Inferior parietal cortex (tissue), 1 donor: ENCODE measurements around the gene WDR13.
"Not testable (repeated sequence)": the region's sequence is repeated elsewhere in the genome, so short reads cannot be mapped to it uniquely, and the experiment has no call there.

ENCODE experiments used
- DNase-seq: peaks from one replicate; pipeline ENCODE4 v3.0.0-alpha.2; 2016; ENCODE audit errors: extremely low spot score

The WDR13 gene

DNA sequence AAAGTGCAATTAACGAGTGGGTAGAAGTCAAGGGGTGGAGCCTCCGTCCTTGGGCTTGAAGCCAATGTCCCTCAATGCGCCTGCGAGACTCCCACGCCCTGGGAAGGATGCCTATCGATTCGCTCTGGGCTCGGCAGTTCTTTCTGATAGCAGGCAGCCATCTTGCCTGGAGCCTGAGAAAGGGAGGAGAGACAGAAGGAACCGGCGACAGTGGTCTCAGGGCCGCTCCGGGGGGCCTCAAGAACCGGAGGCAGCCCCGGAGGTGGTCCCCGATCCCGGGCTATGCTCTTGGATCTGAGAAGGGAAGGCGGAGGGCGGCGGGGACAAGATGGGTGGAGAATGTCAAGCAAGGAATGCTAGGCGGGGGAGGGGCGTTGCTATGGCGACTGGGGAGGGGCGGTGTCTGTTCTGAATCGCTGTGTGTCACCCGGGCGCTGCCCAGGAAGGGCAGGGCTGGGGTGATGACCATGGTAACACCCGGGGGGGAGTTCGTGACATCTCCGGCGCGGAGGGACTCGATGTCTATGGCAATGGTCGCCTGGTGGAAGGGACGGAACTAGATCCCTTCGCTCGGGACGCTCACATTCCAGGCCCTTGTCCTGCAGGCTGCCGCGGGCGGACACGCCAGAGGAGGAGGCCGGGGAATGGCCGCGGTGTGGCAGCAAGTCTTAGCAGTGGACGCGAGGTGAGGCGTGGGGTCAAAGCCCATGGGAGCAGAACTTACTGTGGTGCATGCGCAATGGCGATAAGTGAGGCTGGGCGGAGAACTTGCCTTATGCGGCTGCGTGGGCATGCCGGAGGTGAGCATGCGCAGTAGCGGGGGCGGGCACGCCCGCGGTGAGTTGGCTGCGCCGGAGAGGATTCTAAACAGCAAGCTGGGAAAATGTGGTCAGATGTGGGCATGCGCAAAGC, at the start of gene WDR13:
Gene WDR13 (plus strand): TSS at position 140 of the 912 bp plus-strand sequence. CDS start 505 bp downstream, at position 645.
- peak; percentile 86 for DNase-seq

DNA sequence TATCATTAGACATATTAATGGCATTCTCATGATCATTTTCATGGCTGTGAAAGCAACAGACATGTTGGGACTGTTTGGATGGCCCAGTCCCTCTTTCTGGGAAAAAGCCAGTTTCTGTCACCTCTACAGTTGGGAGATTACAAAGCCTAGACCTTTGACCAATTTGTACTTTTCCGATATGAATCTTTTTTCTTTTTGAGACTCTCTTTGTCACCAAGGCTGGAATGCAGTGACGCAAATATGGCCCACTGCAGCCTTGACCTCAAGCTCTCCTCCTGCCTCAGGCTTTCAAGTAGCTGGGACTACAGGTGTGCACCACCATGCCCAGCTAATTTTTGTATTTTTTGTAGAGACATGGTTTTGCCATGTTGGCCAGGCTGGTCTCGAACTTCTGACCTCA, 48.4 kb upstream of the WDR13 start:
- no peak for DNase-seq

DNA sequence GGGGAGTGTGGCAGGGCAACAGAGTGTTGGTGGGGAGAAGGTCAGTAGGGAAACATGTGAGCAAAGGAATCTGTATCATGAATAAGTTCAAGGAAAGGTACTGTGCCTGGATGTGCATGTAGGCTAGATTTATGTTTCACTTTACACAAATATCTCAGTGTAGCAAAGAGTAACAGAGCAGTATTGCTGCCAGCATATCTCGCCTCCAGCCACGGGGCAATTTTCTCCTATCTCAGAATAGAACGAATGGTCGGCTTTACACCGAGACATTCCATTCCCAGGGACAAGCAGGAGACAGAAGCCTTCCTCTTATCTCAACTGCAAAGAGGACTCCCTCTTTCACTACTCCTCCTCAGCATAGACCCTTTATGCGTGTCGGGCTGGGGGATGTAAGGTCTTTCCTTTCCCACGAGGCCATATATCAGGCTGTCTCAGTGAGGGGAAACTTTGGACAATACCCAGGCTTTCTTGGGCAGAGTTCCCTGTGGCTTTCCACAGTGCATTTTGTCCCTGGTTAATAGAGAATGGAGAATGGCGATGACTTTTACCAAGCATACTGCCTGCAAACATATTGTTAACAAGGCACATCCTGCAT, 41.5 kb upstream of the WDR13 start:
- DNase-seq, result not testable (repeated sequence)

DNA sequence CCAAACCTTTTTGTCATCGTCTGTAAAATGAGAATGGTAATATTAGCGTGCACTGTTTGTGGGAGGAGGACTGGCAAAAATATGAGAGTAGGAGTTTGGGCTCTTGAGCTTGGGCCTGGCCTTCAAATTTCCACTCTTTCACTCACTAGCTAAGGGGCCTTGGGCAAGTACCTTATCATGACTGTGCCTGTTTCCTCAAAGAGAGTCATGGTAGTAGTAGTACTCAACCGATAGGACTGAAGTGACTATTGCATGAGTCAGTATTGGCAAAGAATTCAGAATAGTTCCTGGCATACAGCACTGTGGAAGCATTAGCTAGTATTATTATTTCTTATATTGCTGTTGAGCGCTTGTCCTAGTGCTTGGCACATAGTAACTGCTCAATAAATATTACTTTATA, 39.0 kb upstream of the WDR13 start:
- no peak for DNase-seq

DNA sequence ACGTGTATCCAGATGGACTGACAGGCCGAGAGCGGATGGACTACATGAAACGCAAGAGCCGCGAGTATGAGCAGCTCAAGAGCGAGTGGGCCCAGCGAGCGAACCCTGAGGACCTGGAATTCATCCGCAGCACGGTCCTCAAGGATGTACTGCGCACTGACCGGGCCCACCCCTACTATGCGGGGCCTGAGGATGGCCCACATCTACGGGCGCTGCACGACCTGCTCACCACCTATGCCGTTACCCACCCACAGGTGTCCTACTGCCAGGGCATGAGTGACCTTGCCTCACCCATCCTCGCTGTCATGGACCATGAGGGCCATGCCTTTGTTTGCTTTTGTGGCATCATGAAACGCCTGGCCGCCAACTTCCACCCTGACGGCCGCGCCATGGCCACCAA, 37.7 kb upstream of the WDR13 start:
- no peak for DNase-seq

DNA sequence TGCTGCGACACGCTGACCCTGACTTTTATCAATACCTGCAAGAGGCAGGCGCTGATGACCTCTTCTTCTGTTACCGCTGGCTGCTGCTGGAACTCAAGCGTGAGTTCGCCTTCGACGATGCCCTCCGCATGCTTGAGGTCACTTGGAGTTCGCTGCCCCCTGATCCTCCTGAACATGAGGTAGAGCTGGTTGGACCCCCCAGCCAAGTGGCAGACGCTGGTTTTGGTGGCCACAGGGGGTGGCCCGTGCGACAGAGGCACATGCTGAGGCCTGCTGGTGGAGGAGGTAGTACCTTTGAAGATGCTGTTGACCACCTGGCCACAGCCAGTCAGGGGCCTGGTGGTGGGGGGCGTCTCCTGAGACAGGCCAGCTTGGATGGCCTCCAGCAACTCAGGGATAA, 37.2 kb upstream of the WDR13 start:
- DNase-seq, result no peak

DNA sequence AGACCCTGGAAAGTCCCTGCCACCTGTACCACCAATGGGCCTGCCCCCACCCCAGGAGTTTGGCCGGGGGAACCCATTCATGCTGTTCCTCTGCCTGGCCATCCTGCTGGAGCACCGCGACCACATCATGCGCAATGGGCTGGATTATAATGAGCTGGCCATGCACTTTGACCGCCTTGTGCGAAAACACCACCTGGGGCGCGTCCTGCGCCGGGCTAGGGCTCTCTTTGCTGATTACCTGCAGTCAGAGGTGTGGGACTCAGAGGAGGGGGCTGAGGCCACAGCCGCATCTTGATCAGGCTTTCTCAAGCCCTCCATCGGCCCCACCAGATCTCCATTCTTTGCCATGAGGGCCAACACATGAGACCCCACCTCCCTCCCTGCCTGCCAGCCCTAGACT, 36.6 kb upstream of the WDR13 start:
- DNase-seq, result no peak

DNA sequence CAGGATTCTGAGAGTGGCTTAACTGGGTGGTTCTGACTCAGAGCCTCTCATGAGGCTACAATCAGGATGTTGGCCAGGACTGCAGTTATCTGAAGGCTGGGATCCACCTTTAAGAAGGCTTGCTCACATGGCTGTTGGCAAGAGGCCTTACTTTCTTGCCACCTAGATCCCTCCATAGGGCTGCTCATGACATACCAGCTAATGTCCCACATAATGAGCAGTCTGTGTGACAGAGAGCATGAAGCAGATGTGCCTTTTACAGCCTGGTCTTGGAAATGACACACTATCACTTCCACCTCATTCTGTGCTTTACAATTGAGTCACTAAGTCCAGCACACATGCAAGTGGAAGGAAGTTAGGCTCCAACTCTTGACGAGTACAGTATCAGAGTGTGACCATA, 27.3 kb upstream of the WDR13 start:
- no peak for DNase-seq

DNA sequence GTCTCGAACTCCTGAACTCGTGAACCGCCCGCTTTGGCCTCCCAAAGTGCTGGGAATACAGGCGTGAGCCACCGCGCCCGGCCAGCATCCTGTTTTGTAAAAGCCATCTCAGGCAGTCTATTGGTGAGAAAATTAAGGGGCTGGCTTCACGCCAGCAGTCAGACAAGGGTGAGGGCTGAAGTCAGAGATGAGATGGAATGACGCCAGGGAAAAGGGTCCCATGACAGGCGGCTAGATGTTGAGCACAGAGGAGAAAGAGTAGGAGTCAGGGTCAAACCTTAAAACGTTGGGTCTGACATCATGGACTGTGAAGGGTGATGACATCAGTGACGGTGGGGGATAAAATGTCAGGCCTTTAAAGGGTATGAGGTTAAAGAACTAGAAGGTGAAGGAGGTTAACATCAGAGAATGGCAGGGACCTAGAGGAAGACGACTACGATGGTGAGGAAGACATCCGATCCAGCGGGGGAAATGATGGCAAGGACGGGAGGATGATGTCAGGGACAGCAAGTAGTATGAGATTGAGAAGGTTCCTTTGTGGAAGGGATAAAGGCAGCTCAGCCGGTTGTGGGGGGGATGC, 23.5 kb upstream of the WDR13 start:
- no peak for DNase-seq

DNA sequence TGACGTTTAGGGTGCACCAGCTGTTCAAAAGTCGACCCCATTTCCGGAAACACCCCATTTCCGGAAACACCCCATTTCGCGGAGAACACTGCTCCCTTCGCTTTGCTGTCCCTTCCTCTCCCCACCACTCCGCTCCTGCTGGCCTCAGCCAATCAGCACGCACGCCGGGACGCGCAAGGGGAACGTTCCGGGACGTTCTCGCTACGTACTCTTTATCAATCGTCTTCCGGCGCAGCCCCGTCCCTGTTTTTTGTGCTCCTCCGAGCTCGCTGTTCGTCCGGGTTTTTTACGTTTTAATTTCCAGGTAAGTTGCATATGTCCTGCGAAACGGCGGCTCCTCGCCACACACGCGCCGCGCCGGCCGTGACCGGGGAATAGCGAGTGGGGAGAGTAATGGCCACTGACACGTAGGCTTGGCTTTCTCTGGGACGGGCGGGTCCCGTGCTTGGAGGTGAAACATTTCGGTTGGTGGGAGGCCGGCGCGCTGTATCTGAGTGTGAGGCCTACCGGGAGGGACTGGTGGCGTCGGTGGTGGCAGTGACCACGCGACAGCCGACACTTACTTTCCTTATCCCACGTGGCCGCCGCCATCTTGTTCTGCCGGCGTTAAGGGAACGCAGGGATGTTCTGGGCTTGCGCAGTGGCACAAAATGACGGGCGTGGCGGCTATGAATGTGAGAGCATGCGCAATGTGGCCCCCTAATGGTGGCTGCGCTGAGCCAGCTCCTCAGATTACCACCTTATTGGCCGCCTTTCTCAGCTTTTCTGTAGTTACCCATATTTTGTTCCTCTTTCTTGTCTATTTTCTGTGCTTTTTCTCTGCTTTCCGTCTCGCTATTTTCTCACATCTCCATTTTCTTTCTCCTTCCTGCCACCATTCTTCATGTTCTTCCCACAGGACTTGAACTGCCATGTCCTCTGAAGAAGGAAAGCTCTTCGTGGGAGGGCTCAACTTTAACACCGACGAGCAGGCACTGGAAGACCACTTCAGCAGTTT, 22.7 kb upstream of the WDR13 start, which contains the start of gene RBM3:
Gene RBM3 (plus strand): TSS at position 215 of the 997 bp plus-strand sequence. CDS start 697 bp downstream, at position 912.
- DNase-seq, result peak; percentile 91

DNA sequence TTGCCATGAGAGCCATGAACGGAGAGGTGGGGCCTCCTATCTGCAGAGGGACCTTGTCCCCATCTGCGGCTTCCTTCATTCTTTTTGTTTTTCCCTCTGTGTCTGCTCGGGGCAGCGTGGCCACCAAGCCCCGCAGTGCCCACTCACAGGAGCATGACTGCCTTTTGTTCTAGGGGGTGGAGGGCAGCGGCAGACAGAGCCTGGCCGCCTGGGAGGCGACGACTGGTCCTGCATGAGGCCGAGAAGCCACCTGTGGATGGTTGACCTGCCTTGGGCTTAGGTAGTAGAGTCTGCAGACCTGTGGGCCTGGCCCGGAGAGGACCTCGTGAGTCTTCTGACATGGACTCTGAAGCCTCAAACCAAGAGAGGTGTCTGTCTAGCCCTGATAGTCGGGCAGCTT, 21.6 kb upstream of the WDR13 start:
- DNase-seq, result no peak

DNA sequence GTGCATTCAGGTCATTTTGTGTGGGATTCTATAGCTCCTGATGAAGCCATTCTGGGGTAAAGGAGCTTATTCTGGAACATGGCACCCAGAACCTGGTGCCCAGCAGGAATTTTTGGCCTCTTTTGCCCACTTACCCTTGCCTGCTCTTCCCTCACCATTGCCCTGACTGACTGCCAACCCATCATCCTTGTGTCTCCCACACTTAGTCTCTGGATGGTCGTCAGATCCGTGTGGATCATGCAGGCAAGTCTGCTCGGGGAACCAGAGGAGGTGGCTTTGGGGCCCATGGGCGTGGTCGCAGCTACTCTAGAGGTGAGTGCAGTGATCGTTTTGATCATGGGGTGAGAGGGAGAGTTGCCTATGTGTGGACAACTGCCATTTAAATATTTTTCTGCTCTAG, 21.2 kb upstream of the WDR13 start:
- no peak for DNase-seq

DNA sequence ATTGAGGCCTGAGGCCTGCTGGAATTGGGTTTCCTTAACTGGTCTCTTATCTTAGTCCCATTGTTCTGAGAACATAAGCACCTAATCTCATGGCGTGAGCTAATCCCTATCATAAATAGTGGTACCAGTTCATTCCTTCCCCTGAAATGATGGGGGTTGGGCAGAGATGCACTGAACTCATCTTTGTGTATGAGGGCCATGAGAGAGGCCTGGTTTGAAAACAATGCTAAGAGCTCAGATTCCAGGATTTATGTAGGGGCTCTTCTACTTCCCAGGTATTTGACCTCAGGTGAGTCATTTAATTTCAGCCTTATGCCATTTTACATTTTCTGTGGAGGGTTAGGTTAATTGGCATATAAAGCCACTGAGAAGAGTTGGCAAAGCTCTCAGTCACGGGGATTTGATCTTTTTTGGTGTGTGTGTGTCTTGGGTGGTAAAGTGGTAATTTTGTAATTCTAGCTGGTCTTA, 18.6 kb upstream of the WDR13 start:
- DNase-seq, result no peak

DNA sequence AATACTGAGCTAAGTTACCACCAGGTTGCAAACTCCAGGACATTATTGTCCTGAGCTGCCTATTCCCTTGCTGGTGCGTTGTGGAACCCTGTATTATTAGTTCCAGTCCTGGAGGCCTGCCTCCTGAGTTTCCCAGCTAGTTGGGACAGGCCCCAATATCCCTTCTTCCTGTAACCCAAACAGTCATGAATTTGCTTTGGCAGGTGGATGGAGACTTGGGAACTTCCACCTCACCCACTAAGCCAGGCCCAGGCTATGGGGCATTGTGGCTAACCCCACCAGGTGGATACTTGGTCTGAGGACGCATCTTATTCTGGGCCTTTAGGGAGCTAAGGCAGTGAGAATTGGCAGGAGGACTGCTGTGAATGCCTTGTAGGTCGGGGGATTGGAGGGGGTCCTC, 18.0 kb upstream of the WDR13 start:
- no peak for DNase-seq

DNA sequence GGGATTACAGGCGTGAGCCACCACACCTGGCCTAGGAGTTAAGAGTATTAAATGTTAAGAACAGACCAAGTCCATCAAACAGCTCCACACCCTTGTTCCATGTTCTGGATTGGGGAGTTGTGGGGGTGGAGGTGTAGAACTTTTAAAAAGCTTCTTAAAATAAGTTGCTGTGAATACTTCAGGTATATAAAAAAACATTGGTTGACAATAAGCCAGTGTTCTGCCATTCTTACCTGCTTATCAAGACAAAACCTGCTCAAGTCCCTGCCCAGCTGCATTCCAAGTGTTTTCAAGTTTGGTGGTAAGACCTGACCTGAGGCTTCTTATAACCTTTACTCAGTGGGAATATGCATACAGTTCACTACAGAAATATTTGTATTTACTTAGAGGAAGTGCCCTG, 16.6 kb upstream of the WDR13 start:
- no peak for DNase-seq

DNA sequence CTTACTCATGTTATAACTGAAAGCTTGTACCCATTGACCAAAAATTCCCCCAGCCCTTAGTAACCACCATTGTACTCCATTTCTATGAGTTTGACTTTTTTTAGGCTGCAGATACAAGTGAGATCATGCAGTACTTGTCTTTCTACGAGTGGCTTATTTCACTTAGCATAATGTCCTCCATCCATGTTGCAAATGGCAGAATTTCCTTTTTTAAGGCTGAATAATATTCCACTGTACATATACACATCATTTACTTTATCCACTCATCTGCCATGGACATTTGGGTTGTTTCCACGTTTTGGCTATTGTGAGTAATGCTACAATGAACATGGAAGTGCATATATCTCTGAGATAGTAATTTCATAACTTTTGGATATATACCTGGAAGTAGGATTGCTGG, 12.6 kb upstream of the WDR13 start:
- no peak for DNase-seq

DNA sequence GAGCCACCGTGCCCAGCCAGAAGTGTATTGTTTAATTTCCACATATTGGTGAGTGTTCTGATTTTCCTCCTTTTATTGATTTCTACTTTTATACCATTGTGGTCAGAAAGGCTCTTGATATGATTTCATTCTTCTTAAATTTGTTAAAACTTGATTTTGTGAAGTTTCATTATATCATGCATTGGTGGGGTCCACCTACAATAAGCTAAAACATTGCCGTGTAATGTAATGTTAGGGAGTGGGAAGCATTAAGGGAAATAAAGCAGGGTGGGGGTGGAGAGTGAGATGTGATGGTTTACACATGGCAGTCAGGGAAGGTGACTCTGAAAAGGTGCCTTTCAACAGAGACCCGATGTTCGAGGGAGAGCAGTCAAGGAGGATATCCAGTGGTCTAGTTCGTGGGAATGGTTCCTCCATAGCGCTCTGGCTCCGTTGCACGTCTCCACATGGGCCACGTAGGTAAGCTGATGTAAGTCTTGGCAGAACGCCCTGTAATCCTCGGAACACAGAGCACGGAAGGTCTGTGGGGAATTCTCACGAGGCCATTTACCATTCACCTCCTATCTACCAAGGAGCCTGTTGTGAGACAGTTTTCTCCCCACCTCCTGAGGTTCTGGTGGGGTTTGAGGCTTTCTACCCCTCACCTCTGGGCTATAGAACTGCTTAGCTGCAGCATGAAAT, 7.7 kb upstream of the WDR13 start:
- no peak for DNase-seq

DNA sequence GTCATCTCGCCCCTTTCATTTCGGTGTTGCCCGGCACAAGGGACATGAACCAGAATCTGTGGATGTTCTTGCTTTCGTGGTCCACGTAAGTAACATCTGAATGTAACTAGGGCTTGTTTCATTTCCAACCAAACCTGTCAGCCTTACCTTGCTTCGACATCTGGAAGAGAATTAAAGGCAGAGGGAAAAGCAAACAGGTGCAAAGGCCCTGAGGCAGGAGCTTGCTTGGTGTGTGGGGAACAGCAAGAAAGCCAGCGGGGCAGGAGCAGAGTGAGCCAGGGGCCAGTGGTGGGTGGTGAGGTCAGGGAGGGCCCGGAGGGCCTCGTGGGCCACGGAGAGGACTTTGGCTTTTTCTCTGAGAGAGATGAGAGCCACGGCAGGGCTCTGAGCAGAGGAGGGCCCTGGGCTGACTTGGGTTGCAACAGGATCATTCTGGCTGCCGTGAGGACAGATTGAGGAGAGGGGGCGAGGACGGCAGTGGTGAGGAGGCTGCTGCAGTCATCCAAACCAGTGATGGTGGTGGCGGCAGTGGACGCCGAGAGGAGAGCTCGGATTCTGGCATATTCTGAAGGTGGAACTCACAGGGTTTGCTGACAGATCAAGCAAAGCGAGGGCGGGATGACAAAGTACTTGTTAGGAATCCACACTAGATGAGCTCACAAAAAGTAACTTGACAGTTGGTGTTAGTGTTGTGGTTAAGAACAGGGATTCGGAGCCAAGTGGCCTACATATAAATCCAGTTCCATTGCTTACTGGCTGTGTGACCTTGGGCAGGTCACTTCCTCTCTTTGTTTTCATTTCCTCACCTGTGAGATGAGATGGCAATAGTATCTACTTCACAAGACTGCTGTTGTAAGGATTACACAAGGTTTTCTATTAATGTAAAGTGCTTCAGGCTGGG, 6.8 kb upstream of the WDR13 start:
- peak; percentile 8 for DNase-seq

DNA sequence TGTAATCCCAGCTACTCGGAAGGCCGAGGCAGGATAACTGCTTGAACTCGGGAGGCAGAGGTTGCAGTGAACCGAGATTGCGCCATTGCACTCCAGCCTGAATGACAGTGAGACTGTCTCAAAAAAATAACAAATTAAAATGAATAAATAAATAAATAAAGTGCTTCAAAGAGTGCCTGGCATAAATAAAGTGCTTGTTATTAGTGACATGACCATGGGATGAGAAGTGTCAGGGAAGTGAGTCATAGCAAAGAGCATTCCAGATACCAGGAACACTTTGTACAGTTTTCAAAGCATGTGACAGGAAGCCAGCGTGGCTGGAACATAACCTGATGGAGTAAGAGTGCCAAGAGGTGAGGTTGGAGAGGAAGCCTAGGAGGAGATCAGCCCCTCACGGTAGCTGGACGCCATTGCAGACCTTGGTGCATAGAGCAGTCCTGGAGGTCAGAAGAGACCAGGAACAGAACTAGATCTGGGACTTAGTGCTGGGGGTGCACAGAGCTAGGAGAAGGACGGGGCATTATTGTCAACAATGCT, 6.0 kb upstream of the WDR13 start:
- no peak for DNase-seq

DNA sequence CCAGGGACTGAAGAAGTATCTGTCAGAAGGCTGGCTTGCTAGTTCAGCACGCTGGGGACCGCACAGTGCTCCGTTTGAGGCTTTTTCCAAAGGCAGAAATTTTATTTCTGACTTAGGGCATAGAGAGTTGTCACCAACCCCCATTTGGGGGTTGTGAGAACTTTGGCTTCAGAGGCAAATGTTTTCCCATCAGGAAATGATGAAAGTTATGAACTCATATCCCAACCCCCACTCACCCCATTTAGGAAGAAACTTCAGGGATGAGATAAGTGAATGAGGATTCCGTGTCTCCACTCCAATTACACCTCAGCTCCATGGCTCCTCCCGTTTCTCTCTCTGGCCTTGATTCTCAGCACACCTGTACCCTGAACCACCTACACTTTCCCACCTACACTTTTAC, 4.3 kb upstream of the WDR13 start:
- no peak for DNase-seq
